ENCODE data around the gene MAP3K2.
"Not testable (repeated sequence)": the region's sequence is repeated elsewhere in the genome, so short reads cannot be mapped to it uniquely, and the experiment has no call there.

Gene MAP3K2

GRCh38 chr2:127379712-127380355 lies 7.9 kb downstream of the MAP3K2 start:
- no peak for DNase-seq

GRCh38 chr2:127378720-127379119 lies 9.1 kb downstream of the MAP3K2 start:
- DNase-seq: no peak

- no peak for DNase-seq
Observed at GRCh38 chr2:127377262-127377661, 10.5 kb downstream of the MAP3K2 start.

GRCh38 chr2:127376257-127376656 lies 11.5 kb downstream of the MAP3K2 start:
- no peak for DNase-seq

GRCh38 chr2:127373362-127374083 lies 14.3 kb downstream of the MAP3K2 start:
- no peak for DNase-seq

- no peak for DNase-seq
Observed at GRCh38 chr2:127371037-127371436, 16.7 kb downstream of the MAP3K2 start.

- DNase-seq: no peak
Observed at GRCh38 chr2:127370010-127370409, 17.8 kb downstream of the MAP3K2 start.

- no peak for DNase-seq
Observed at GRCh38 chr2:127365211-127365643, 22.5 kb downstream of the MAP3K2 start.

- DNase-seq: no peak
Observed at GRCh38 chr2:127362971-127363370, 24.8 kb downstream of the MAP3K2 start.

GRCh38 chr2:127361929-127362885 lies 25.6 kb downstream of the MAP3K2 start:
- no peak for DNase-seq

- DNase-seq: no peak
Observed at GRCh38 chr2:127360242-127360641, 27.5 kb downstream of the MAP3K2 start.

- no peak for DNase-seq
Observed at GRCh38 chr2:127359520-127359919, 28.3 kb downstream of the MAP3K2 start.

- DNase-seq: no peak
Observed at GRCh38 chr2:127358971-127359370, 28.8 kb downstream of the MAP3K2 start.

- no peak for DNase-seq
Observed at GRCh38 chr2:127358044-127358443, 29.7 kb downstream of the MAP3K2 start.

GRCh38 chr2:127357591-127357990 lies 30.2 kb downstream of the MAP3K2 start:
- no peak for DNase-seq

- DNase-seq: no peak
Observed at GRCh38 chr2:127356531-127356930, 31.2 kb downstream of the MAP3K2 start.

- no peak for DNase-seq
Observed at GRCh38 chr2:127355407-127356008, 32.3 kb downstream of the MAP3K2 start.

- not testable (repeated sequence) for DNase-seq
Observed at GRCh38 chr2:127353873-127354676, 33.7 kb downstream of the MAP3K2 start.

- DNase-seq: not testable (repeated sequence)
Observed at GRCh38 chr2:127353223-127353622, 34.6 kb downstream of the MAP3K2 start.

- no peak for DNase-seq
Observed at GRCh38 chr2:127351603-127352002, 36.2 kb downstream of the MAP3K2 start.

- DNase-seq: no peak
Observed at GRCh38 chr2:127348426-127349000, 39.3 kb downstream of the MAP3K2 start.
